Activated effector memory CD4-positive, alpha-beta T cell treated with Interleukin-2 at 50 U/mL for 16 hours (primary cell): ENCODE results near the gene ST6GALNAC3.
"Not testable (repeated sequence)": the region's sequence is repeated elsewhere in the genome, so short reads cannot be mapped to it uniquely, and the experiment has no call there.

Experiments used
- DNase-seq: peaks from one replicate; pipeline ENCODE4 v3.0.0-alpha.2; 2020

The ST6GALNAC3 gene

DNA sequence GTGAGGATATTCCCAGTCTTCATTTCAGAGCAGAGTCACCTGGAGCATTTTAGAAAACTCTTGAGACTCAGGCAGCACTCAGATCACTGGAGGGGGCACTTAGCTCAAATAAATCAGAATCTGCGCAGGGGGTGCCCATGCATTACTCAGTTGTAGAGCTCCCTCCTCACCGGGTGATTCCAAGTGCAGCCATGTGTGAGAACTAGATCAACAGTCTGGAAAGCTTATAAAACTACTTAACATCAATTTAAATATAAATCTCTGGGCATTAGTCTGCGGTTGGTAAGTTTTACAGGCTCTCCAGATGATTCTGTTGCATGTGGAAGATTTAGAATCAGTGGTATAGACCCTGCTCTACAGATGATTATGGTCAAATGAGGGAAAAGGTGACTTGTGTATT lies 128.6 kb downstream of the ST6GALNAC3 start:
- DNase-seq = no peak

DNA sequence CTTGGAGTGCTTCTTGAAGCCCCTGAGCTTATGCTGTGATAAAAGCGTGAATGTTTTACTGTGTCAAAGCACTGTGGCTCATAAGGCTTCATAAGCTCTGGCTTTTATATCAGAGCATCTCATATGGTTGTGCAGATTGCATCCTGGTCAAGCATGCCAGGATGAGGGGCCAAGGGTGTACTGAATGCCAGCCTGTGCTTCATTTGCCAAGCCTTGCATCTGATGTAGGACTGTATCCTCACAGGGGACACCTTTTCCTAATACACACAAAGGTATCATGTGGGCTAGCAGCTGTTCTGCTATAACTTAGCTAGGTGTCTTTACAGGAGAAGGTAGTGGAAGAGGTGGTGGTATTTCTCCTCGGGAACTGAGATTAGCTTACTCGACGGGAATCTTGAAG lies 134.7 kb downstream of the ST6GALNAC3 start:
- no peak for DNase-seq

DNA sequence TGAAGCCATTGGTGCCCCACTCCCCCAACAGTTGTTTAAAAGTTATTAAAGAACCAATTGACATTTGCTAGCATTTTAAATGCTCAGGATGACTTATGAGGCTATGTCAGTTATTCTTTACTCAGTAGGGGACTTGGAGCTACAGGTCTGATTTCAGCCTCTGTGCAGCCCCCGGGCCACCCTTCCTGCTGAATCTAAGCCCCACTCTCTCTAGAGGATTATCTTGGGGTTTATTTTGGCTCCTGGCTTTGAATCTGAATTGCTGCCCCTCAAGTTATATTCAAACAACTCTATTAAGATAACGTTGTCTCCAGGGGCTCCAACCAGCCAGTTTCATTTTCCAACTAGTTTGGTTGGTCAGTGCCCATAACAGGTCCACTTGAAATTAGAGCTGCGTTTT lies 135.1 kb downstream of the ST6GALNAC3 start:
- DNase-seq = no peak

DNA sequence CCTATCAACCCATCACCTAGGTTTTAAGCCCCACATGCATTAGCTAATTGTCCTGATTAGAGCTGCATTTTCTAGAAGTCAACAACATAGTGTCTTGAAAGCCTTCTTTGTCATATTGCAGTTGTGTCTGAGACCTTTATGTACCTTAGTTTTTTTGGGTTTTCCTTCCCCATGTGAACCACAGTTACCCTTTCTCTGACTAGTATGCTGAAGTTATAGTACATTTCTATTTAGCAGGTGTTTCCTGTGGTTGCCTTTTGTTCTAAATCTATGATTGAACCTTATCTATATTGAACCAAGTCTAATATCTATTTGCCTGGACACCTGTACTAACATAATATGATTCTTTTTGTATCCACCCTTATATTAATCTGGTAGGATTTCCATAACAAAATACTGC lies 135.6 kb downstream of the ST6GALNAC3 start:
- no peak for DNase-seq

GRCh38 chr1:76218888-76219287 lies 144.3 kb downstream of the ST6GALNAC3 start:
- no peak for DNase-seq

DNA sequence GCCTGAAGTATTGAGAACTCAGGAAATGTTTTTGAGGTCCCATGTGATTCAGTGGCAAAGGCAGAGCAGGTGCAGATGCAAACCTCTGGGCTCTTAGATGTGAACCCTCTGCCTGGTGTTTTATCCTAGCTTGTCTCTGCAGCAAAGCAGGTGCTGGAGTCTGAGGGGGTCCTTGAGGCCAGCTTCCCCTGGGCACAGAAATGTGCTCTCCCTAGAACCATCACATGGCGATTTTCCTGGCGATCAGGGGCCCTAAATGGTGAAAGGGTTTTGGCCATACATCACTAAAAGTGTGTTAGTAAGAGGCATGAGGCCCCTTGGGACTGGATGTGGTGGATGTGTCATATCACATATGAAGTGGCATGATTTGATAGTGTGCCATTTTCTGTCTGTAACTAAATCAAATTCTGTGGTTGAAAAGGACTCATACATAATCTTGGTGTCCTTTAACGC lies 144.8 kb downstream of the ST6GALNAC3 start:
- no peak for DNase-seq

DNA sequence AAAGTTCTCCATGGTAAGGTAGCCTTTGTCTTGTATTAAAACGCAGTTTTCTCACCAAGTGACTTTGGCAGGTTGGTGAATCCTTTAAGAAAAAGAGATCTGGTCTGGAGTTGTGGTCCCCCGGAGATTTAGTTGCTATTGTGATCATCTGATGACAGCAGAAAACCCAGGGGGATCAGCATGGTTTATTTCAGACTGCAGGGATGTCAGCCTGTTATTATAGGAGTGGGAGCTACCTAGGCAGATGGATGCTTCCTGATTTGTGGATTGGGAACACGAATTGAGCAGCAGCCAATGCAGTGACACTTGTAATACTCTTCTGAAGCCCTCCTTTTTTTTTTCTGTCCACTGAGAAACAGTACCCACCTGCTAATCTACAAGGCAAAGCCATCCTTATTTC lies 150.2 kb downstream of the ST6GALNAC3 start:
- DNase-seq = no peak

- no peak for DNase-seq
Observed at GRCh38 chr1:76225526-76225925, 151.0 kb downstream of the ST6GALNAC3 start.

DNA sequence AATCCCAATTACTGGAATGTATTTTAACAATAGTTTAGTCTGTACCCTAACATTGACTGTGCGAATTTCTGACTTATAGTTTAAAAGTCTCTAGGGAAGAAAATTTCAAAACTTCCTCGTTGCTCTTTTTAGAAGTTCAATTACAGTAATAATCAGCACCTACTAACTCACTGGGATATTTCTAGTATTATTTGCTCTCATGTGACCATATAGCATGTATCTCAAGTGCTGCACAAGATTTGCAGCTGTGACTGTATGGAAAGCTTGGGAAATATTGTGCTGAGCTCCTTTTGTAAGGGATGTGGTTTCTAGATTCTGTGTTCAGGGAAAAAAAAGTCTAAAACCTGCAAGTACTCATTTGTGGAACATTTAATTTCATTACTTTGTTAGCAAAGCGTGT lies 153.1 kb downstream of the ST6GALNAC3 start:
- no peak for DNase-seq

GRCh38 chr1:76229279-76230005 lies 154.9 kb downstream of the ST6GALNAC3 start:
- no peak for DNase-seq

- no peak for DNase-seq
Observed at GRCh38 chr1:76230842-76231281, 156.3 kb downstream of the ST6GALNAC3 start.

- DNase-seq = no peak
Observed at GRCh38 chr1:76231320-76231719, 156.8 kb downstream of the ST6GALNAC3 start.

DNA sequence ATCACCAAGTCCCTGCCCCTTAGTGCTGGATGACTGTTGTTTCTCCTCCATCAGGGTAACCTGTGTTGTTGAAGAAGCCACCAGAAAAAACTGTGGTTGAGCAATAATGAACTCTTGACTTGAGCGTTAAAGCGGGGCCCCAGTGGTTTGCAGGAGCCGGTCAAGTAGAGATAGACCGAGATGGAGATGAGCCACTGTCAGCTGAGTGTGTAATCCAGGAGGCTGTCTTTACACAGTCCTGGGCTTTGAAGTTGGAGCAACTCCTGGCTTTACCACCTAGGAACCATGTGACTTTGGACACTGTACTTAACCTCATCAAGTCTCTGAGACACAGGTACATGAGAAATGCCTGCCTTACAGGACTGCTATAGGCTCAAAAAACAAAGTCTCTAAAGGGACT lies 158.1 kb downstream of the ST6GALNAC3 start:
- no peak for DNase-seq

GRCh38 chr1:76234061-76234460 lies 159.5 kb downstream of the ST6GALNAC3 start:
- no peak for DNase-seq

DNA sequence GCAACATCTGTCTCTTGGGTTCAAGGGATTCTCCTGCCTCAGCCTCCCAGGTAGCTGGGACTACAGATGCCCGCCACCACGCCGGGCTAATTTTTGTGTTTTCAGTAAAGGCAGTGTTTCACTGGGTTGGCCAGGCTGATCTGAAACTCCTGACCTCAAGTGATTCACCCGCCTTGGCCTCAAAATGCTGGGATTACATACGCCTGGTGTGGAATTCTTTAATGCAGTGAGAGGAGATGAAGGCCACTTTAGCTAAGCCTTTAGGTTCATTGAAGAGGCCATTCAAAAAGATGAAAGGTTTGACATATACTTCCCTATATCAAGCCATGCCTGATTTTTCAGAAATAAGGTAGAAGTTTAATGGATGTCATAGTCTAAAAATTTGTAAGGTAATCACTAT lies 162.7 kb downstream of the ST6GALNAC3 start:
- DNase-seq = no peak

DNA sequence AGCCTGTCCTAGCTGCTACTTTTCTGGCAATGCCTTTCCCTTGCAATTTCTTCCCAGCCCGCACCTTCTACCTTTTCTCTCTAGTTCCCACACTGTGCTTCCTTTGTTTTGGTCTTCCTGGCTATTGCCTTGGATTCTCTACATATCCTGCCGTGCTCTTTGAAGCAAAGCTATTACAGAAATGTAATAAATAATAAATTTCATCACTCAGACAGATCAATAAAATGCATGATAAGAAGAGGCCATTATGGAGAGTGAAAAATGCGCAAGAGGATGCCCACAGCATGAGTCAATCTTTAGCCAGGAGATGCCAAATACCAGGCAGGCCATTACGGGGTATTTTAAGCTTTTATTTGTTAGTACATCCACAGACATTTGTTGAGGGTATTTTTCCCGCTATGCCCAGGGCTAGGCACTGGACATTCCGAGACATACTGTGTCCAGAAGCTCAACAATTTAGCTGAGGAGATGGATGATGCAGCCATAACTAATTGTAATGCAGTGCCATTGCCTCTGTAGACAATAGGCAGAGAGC lies 163.6 kb downstream of the ST6GALNAC3 start:
- no peak for DNase-seq

DNA sequence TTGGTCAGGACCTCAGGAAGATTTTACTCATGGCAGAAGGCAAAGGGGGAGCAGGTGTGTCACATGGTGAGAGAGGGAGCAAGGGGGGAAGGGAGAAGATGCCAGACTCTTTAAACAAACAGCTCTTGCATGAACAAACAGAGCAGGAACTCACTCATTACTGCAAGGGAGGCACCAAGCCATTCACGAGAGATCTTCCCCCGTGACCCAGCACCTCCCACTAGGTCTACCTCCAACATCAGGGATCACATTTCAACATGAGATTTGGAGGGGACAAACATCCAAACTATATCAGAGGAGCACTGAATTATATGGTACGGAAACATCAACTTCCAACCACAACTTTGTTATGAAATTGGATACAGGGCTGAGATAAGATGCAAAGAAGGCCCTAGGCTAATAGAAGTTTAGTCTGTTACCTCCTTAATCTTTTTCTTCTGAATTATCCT lies 164.9 kb downstream of the ST6GALNAC3 start:
- no peak for DNase-seq

GRCh38 chr1:76240316-76240715 lies 165.8 kb downstream of the ST6GALNAC3 start:
- DNase-seq = no peak

- DNase-seq = not testable (repeated sequence)
Observed at GRCh38 chr1:76242587-76242986, 168.0 kb downstream of the ST6GALNAC3 start.

DNA sequence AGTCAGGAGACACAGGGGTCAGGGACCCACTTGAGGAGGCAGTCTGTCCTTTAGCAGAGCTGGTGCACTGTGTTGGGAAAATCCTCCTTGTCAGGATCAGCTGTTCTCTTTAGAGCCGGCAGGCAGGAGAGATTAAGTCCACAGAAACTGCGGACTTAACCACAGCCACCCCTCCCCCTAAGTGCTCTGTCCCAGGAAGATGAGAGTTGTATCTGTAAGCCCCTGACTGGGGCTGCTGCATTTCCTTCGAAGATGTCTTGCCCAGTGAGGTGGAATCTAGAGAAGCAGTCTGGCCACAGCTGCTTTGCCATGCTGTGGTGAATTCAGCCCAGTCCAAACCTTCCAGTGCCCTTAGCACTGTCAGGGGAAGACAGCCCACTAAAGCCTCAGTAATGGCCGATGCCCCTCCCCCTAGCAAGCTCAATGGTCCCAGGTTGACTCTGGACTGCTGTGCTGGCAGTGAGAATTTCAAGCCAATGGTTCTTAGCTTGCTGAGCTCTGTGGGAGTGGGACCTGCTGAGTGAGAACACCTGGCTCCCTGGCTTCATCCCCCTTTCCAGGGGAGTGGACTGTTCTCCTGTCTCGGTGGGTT lies 172.8 kb downstream of the ST6GALNAC3 start:
- DNase-seq = no peak

- DNase-seq = no peak
Observed at GRCh38 chr1:76250271-76250670, 175.7 kb downstream of the ST6GALNAC3 start.

GRCh38 chr1:76252431-76252830 lies 177.9 kb downstream of the ST6GALNAC3 start:
- DNase-seq = no peak

DNA sequence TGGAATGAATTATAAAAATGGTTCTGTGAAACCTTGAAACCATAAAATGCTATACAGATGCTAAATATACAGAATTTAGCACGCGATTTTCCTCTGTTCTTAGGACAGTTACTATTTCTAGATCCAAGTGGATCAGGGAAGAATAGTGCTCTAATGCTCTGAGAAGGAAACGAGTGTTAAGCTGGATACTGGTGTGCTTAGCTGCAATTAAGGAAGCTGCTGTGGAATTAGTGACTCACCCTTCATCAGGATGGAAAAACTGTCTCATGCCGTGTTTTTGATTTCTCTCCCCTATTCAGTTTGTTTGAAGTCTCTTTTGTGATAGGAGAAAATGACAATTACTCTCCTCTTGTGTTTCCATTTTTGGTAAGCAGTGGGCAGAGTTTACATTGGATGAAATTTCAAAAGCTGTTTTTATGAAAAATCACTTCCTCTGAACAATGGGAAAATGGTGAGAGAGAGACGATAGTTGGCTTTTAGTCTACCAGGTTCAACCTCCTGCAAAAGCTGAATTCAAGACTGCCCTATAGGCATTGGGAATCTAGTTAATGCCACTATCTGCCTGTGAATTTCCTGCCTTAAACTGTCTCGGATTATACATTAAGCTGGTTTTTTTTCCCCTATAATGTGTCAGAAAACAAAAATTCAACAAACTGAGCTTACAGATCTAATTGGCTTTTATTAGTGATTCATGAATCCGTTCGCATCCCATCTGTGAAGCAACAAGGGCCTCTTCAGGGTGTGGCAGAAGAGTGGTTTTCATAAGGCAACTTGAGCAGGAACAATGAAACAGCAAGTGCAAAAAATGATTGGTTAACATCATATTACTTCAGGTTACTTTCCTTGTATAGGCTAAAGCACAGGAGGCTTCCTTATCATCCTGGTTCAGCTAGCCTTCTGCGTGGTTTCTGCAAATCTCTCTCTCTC lies 179.8 kb downstream of the ST6GALNAC3 start:
- DNase-seq = no peak
